GM21528 (cell line): ENCODE results near the gene PTGER4.
"Not testable (repeated sequence)": the region's sequence is repeated elsewhere in the genome, so short reads cannot be mapped to it uniquely, and the experiment has no call there.

Experiments used
- ATAC-seq: cut with Tn5 transposase; IDR thresholded peaks from one replicate; pipeline ENCODE4 v1.9.1; 2021; ENCODE audit warnings: mild to moderate bottlenecking, moderate library complexity; ENCODE audit not compliant: unreplicated experiment, low FRiP score

The PTGER4 gene

DNA sequence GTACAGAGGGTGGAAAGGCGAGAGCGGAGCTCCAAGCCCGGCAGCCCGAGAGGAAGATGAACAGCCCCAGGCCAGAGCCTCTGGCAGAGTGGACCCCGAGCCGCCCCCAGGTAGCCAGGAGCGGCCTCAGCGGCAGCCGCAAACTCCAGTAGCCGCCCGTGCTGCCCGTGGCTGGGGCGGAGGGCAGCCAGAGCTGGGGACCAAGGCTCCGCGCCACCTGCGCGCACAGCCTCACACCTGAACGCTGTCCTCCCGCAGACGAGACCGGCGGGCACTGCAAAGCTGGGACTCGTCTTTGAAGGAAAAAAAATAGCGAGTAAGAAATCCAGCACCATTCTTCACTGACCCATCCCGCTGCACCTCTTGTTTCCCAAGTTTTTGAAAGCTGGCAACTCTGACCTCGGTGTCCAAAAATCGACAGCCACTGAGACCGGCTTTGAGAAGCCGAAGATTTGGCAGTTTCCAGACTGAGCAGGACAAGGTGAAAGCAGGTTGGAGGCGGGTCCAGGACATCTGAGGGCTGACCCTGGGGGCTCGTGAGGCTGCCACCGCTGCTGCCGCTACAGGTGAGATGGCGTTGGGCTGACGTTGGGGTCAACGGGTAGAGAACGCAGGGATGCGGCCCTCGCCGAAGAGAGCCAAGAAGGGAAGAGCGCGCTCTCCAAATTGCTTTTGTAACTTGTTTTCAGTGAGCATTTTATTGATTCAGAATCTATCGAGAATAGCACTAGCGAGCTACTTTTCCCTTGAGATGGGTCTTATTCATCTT lies at the start of gene PTGER4:
PTGER4 (plus strand) TSS at position 3 of the 769 bp plus-strand sequence. CDS start 1,079 bp downstream, outside the sequence.
- peak; percentile 46 for ATAC-seq

DNA sequence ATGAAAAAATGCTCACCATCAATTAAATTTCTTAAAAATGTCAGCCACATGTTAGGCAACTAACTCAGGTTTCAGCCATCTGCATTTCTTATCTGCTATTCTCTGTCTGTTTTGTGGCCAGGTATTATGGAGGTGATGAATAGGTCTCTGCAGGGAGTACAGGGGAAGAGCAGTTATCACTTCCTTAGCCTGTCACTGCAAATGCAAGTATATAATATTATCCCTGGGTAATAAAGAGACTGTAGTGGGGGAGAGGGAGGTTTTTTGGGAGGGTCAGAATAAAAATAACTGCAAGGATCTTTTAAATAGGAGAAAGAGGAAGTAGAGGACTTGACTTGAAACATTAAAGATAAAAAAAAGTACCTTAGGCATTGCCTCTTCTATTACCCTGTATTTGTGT lies 49.6 kb upstream of the PTGER4 start:
- ATAC-seq = no peak

- no peak for ATAC-seq
Measured at GRCh38 chr5:40631236-40631635, 48.5 kb upstream of the PTGER4 start.

DNA sequence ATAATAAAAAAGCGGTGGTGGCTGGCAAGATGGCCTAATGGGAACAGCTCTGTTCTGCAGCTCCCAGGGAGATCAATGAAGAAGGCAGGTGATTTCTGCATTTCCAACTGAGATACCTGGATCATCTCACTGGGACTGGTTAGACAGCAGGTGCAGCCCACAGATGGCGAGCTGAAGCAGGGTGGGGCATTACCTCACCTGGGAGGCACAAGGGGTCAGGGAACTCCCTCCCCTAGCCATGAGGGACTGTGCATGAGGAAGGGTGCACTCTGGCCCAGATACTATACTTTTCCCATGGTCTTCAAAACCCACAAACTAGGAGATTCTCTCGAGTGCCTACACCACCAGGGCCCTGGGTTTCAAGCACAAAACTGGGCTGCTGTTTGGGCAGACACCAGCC lies 45.6 kb upstream of the PTGER4 start:
- ATAC-seq = no peak

DNA sequence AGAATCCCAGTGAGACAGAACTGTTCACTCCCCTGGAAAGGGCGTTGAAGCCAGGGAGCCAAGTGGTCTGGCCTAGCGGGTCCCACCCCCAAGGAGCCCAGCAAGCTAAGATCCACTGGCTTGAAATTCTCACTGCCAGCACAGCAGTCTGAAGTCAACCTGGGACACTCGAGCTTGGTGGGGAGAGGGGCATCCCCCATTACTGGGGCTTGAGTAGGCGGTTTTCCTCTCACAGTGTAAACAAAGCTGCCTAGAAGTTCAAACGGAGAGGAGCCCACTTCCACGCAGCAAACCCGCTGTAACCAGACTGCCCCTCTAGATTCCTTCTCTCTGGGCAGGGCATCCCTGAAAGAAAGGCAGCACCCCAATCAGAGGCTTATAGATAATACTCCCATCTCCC lies 45.1 kb upstream of the PTGER4 start:
- ATAC-seq = no peak

GRCh38 chr5:40639531-40639930 lies 40.2 kb upstream of the PTGER4 start:
- not testable (repeated sequence) for ATAC-seq

GRCh38 chr5:40646266-40646665 lies 33.4 kb upstream of the PTGER4 start:
- no peak for ATAC-seq

DNA sequence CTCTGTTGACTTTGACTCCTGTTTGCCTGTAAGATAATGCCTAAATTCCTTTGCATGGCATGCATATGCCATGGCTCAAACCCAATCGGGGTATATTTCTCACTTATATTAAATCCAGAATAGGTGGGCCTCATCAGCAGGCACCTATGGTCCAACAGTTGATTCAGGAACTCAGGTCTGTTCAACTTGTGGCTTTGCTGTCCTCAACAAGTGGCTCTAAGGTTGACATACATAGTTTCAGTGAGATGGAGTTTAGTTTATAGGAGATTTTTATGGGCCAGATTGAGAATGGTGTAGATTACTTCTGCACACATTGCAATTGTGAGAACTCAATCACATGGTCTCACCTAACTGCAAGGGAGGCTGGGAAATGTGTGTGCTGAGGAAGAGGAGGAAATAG lies 31.6 kb upstream of the PTGER4 start:
- no peak for ATAC-seq

DNA sequence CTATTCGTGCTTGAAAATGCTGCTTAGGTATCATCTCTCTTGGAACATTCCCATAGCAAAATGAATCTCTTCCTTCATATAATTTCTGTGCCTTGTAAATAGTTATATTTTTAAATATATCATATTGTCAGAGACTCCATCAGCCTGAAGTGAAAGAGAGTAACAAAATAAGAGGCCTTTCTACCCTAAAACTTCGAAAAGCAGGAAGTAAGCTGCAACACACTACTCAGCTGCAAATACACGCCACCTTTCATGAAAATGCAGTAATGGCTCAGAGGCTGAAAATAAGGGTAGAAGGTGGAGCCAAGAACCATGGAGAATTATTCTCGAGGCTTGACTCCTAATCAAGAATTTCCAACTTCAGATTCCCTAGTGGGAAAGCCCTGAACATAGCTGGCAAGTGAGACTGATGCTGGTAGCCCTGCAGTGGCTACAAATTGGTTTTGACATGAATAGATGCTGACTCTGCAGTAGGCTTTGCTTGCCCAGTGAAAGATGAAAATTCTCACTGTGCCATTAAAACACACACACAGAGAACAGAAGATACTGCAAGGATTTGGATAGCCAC lies 30.2 kb upstream of the PTGER4 start:
- ATAC-seq = no peak

GRCh38 chr5:40651201-40651600 lies 28.5 kb upstream of the PTGER4 start:
- no peak for ATAC-seq

GRCh38 chr5:40652441-40653220 lies 27.1 kb upstream of the PTGER4 start:
- ATAC-seq = no peak

DNA sequence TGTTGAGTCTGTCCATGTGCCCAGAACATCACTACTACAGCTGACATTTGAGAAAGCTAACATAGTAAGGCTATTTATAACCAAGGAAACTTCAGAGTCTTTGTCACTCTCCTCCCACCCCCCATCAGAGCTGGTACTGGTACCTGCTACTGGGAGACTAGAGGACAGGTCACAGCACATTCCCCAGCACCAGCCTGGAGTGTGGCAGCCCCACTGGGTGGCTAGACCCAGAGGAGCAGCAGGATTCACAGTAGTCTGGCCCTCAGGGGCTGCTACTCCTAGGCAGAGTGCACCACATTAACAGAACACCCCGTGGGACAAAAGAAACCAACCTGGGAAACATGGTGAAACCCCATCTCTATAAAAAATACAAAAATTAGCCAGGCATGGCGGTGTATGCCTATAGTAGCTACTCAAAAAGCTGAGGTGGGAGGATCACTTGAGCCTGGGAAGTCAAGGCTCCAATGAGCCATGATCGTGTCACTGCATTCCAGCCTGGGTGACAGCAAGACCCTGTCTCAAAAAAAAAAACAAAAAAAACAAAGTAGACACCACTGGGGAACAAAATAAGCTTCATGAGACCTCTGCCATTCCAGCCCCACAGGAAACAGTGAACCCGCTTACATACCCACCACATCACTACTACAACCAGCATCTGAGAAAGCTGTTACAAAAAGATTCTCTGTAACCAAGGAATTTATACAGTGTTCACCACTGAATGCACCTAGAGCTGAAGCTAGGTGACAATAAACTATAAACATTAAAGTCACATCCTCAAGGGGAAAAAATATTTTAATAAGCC lies 26.3 kb upstream of the PTGER4 start:
- ATAC-seq = no peak

DNA sequence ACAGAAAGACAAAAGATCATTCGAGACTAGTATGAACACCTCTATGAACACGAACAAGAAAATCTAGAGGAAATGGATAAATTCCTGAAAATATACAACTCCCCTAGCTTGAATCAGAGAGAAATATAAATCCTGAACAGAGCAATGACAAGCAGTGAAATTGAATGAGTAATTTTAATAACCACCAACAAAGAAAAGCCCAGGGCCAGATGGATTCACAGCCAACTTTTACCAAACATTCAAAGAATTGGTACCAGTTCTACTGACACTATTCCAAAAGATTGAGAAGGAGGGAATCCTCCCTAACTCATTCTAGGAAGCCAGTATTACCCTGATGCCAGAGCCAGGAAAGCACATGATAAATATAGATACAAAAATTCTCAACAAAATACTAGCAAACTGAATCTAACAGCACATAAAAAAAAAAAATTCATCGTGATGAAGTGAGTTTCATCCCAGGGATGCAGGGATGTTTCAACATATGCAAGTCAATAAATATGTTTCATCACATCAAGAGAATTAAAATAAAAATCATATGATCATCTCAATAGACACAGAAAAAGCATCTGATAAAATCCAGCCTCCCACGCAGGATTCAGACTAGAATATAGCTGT lies 25.2 kb upstream of the PTGER4 start:
- ATAC-seq = no peak

DNA sequence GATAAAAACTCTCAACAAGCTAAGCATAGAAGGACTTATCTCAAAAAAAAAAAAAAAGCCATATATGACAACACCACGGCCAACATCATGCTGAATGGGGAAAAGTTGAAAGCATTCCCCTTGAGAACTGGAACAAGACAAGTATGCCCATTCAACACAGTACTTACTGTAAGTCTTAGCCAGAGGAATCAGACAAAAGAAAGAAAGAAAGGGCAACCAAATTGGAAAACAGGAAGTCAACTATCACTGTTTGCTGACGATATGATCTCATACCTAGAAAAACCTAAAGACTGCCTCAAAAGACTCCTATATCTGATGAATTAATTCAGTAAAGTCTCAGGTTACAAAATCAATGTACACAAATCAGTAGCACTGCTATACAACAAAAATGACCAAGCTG lies 24.6 kb upstream of the PTGER4 start:
- no peak for ATAC-seq

DNA sequence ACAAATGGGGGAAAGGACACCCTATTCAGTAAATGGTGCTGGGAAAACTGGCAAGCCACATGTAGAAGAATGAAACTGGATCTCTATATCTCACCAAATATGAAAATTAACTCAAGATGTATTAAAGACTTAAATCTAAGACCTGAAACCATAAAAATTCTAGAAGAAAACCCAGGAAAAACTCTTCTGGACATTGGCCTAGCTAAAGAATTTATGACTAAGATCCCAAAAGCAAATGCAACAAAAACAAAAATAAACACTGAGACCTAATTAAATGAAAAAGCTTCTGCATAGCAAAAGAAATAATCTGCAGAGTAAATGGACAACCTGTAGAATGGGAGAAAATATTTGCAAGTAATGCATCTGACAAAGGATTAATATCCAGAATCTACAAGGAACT lies 23.6 kb upstream of the PTGER4 start:
- ATAC-seq = not testable (repeated sequence)

- ATAC-seq = no peak
Measured at GRCh38 chr5:40656766-40657165, 22.9 kb upstream of the PTGER4 start.

DNA sequence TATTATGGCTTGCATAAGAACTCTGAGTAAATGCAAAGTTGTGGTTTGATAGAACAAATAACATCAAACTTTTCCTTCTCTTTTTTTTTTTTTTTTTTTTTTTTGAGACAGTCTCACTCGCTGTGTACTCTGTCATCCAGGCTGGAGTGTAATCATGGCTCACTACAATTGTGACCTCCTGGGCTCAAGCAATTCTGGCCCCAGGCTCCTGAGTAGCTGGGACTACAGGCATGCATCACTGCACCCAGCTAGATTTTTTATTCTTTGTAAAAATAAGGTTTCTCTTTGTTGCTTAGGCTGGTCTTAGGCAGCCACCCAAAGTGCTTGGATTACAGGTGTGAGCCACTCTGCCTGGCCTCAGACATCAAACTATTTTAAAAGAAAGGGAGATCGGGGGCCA lies 19.0 kb upstream of the PTGER4 start:
- no peak for ATAC-seq

DNA sequence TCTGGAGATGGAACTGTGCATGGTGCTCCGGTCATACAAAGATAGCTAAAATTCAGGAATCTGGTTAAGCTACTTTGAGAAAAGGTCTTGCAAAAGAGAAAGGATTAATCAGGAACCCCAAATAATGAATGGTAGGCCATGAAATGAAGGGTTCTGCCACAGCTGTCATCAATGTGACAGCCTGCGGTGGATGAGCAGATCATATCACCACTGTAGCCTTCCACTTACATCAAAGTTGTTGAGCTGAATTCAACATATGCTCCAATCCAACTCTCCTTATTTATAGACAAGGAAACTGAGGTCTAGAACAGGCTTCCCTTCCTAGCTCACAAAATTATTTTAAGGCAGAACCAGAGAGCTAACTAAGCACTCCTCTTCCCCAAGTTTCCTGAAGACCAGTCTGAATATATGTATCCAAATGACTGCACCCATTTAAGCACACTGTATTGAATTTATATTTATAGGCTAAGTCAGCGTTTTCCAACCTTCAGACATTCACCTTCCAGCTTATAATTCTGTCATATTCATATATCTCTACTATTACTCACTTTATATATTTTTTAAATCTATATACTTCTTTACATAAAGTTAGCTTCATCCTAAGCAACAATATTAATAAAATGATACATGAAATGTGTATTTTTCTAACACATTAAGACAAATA lies 13.9 kb upstream of the PTGER4 start:
- no peak for ATAC-seq

DNA sequence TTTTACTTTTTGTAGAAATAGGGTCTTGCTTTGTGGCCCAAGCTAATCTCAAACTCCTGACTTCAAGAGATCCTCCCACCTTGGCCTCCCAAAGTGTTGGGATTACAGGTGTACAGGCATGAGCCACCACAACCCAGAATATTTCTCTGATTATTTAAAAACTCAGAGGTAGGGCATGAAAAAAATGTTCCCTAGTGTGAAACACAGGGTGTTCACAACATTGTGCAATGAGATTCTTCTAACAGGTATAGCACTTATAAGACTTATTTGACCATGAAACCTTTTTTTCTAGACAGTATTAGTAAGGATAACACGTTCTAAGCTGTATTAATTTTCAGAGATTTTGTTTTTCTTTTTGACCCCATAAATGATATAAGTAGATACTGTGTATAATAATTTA lies 13.1 kb upstream of the PTGER4 start:
- no peak for ATAC-seq

- ATAC-seq = no peak
Measured at GRCh38 chr5:40667161-40667663, 12.5 kb upstream of the PTGER4 start.
